ENCODE results near the gene IRF2BP2.

The IRF2BP2 gene

GRCh38 chr1:234572966-234573365, 37.0 kb downstream of the IRF2BP2 start:
- no peak overlapping the region for H3K4me3 ChIP-seq
- H3K27ac ChIP-seq, result peak overlapping the region in 1 of 21 experiments; percentile 49

- Histone ChIP-seq H3K27ac (no peak overlapping the region), H3K4me3 (no peak overlapping the region)
Observed at GRCh38 chr1:234571702-234572101, 38.3 kb downstream of the IRF2BP2 start.

- no peak overlapping the region for H3K27ac ChIP-seq
- no peak overlapping the region for H3K4me3 ChIP-seq
Observed at GRCh38 chr1:234570329-234571120, 39.5 kb downstream of the IRF2BP2 start.

- H3K4me3 ChIP-seq, result no peak overlapping the region
- H3K27ac ChIP-seq, result no peak overlapping the region
Observed at GRCh38 chr1:234568345-234568744, 41.6 kb downstream of the IRF2BP2 start.

GRCh38 chr1:234565132-234565531, 44.8 kb downstream of the IRF2BP2 start:
- Histone ChIP-seq H3K27ac (peak overlapping the region in 12 of 21 experiments; percentile 9 to 76 (median 52)), H3K4me3 (no peak overlapping the region)

GRCh38 chr1:234564035-234565029, 45.6 kb downstream of the IRF2BP2 start:
- no peak overlapping the region for H3K4me3 ChIP-seq
- peak overlapping the region in 15 of 21 experiments; percentile 8 to 76 (median 39) for H3K27ac ChIP-seq

- Histone ChIP-seq H3K4me3 (no peak overlapping the region), H3K27ac (peak overlapping the region in 6 of 21 experiments; percentile 12 to 41 (median 27))
Observed at GRCh38 chr1:234562334-234562733, 47.6 kb downstream of the IRF2BP2 start.

GRCh38 chr1:234561319-234561718, 48.7 kb downstream of the IRF2BP2 start:
- H3K4me3 ChIP-seq, result no peak overlapping the region
- H3K27ac ChIP-seq, result no peak overlapping the region

DNA sequence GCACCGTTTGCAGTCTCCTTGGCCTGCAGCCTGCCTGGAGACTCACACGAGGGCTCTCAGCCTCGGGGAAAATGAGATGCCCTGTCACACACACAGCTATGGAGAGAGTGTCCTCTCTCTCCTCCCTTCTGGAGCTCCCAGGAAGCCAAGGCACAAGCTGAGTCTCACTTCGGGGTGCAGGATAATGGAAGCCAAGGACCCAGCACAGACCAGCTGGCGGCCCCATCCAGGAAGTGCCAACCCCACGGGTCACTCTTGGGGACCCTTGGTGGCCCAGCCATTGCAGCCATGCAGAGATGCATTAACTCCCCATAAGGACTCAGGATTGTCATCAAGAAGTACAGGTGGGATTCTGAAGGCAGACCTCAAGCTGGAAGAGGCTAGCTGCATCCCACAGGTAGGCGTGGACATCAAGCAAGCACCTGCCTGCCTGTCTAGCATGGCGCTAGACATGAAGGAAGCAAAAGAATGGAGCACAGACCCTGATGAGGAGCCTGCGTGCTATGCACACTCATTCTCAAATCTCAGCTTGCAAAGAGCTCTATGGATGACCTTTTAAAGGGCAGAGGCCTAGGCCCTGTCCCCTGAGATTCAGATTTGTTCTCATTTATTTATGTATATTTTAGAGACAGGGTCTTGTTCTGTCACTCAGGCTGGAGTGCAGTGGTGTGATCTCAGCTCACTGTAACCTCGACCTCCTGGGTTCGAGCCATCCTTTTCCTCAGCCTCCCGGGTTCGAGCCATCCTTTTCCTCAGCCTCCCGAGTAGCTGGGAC, 49.9 kb downstream of the IRF2BP2 start:
- H3K27ac ChIP-seq, result no peak overlapping the region

GRCh38 chr1:234559152-234559901, 50.7 kb downstream of the IRF2BP2 start:
- no peak overlapping the region for H3K4me3 ChIP-seq
- no peak overlapping the region for H3K27ac ChIP-seq

More for the DNA sequence above, 49.9 kb downstream of the IRF2BP2 start:
- no peak overlapping the region for H3K4me3 ChIP-seq

GRCh38 chr1:234558330-234558836, 51.6 kb downstream of the IRF2BP2 start:
- Histone ChIP-seq H3K27ac (no peak overlapping the region), H3K4me3 (no peak overlapping the region)

DNA sequence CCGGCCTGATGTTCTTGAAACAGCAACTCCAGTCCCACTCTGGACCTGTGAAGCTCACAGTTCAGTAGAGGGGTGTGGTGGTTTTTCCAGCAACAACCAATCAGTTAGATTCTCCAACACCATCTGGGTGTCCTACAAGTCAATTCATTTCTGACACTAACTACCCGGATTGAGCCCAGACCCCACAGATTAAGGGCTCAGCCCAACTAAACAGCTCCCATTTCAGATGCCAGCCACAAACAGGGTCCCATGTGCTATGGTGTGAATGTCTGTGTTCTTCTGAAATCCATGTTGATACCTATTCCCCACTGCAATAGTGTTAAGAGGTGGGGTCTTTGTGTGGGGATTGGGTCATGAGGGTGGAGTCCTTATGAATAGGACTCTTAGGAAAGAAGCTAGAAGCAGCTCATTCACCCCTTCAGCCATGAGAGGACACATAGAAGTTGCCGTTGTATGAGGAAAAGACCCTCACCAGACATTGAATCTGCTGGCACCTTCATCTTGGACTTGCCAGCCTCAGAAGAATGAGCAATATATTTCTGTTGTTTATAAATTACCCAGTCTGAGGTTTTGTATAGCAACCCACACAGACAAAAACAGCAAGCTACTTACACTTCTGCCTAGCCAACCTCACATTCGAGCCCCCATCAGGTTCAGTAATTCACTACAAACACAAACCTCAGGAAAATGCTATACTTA, 53.6 kb downstream of the IRF2BP2 start:
- Histone ChIP-seq H3K27ac (no peak overlapping the region), H3K4me3 (no peak overlapping the region)

- no peak overlapping the region for H3K27ac ChIP-seq
- no peak overlapping the region for H3K4me3 ChIP-seq
Observed at GRCh38 chr1:234555390-234556024, 54.5 kb downstream of the IRF2BP2 start.

- H3K4me3 ChIP-seq, result no peak overlapping the region
- peak overlapping the region in 1 of 21 experiments; percentile 37 for H3K27ac ChIP-seq
Observed at GRCh38 chr1:234554698-234555311, 55.2 kb downstream of the IRF2BP2 start.

All from skin epidermis (tissue), 12 donors.